Astrocyte of the cerebellum (primary cell): ENCODE results near the gene PLCG1.

Experiments
- DNase-seq: peaks from one replicate; pipeline ENCODE4 v3.0.0-alpha.2; 2011; ENCODE audit warnings: low read depth
- H3K4me3 ChIP-seq: 2 replicates; pipeline ENCODE4 v1.5.1; 2011; ENCODE audit warnings: mild to moderate bottlenecking, low read depth, low read length, moderate library complexity
- in situ Hi-C: cut with HindIII; loops from 2 replicates; pipeline ENCODE4 v1.10.0; 2017; ENCODE audit warnings: low sequenced_read_pairs
- TF ChIP-seq, protein P1 (sequence below): IDR thresholded peaks from 2 replicates; pipeline ENCODE4 v1.5.1; 2012; ENCODE audit warnings: low read length, low read depth, moderate library complexity, mild to moderate bottlenecking; ENCODE audit errors: missing control alignments

Gene PLCG1

DNA sequence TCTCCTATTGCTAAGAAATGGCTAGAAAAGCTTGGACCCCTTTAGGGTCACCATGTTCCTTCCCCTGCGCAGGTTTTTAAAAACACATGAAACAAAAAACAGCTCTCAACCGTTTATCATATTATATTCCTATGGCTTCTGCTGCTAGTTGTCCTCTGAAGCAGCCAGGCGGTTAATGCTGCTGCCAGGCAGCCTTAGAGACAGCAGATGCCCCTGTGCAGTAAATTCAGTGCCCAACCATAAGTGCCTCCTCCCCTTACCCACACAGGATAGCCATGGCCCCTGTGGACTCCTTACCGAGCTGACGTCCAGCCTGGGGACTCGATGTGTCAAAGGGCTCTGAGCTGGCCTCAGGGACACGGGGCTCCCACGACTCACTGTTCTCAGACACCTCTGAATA lies 64.4 kb downstream of the PLCG1 start:
- in situ Hi-C loops, result no loop called here
- H3K4me3 ChIP-seq, result no peak overlapping the region
- no peak for DNase-seq
- TF ChIP-seq, protein P1, sequence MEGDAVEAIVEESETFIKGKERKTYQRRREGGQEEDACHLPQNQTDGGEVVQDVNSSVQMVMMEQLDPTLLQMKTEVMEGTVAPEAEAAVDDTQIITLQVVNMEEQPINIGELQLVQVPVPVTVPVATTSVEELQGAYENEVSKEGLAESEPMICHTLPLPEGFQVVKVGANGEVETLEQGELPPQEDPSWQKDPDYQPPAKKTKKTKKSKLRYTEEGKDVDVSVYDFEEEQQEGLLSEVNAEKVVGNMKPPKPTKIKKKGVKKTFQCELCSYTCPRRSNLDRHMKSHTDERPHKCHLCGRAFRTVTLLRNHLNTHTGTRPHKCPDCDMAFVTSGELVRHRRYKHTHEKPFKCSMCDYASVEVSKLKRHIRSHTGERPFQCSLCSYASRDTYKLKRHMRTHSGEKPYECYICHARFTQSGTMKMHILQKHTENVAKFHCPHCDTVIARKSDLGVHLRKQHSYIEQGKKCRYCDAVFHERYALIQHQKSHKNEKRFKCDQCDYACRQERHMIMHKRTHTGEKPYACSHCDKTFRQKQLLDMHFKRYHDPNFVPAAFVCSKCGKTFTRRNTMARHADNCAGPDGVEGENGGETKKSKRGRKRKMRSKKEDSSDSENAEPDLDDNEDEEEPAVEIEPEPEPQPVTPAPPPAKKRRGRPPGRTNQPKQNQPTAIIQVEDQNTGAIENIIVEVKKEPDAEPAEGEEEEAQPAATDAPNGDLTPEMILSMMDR, result no peak

DNA sequence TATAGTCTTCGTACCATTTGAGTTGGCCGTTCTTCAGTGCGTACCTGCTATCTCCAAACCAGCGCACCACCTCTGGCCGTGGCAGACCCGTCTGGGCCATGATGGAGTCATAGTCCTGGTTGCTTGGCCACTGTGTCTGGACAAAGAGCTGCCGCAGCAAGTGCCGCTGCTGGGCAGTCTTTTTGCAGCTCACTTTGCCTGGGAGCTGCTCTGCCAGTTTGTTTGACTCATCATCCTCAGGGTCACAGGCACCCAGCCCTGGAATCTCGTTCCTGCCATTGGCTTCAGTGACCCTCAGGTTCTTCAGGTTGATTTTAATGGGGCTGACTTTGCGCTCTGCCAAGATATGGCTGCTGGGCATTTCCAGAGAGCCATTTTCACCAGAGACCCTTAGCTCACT lies 65.1 kb downstream of the PLCG1 start:
- in situ Hi-C loops, result no loop called here
- TF ChIP-seq, protein P1, result no peak
- DNase-seq, result no peak
- no peak overlapping the region for H3K4me3 ChIP-seq

DNA sequence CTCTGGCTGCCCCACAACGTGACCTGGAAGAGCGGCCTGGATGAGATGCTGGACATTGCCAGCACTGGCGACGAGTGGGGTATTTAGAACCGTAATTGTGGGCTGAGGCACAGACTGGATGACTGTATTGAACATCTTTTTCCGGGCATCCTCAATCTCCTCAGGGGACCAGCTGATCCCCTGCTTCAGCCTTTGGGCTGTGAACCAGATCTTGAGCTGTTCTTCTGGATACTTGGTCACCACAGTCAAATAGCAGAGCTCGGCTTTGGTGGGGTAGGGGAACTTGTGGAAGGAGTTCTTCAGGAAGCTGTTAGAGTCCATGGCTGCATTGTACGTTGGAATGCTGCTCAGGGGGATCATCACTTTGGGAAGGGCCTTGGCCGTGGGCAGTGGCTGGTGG lies 66.3 kb downstream of the PLCG1 start:
- in situ Hi-C loops, result no loop called here
- TF ChIP-seq, protein P1, result no peak
- no peak overlapping the region for H3K4me3 ChIP-seq
- DNase-seq, result no peak

DNA sequence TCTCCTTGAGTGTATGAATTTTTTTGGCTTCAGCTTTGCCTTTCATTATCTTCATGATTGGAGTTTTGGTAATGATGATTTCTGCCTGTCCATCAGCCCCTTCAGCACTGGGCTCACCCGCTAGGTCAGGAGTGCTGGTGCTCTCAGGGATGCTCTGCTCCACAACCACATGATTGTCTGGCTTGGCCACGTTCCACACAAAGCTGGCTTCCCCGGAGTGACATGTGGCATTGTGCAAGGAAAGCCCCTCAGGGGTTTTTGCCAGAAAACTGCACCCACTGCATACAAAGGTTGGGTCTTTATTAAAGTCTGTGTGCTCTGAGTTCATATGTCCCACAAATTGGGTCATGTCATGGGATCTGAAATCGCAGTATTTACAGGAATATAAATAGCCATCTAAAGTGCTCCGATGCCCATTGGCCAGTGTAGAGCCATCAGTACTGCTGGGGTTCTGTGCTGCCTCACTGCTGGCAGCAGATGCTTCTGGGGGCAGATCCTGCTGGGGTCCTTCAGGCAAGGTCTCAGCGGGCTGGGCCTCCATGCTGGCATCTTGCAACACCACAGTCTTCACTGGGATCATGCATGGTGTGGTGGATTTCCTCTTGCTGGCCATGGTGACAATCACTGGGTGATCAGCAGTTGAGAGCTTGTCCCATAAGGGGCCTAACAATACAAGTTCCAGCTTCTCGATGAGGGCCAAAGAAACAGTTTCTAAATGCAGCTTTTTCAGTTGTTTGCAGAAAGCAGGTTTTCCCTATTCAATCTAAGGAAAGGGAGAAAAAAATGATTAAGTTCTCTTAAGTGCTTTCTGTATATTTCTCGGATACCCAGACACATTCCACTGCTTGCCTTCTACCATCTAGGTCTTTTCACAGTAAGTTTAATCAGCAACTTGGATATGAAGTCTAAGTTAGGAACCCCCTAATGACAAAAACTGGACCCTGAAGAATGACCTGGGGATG lies 67.2 kb downstream of the PLCG1 start:
- no peak overlapping the region for H3K4me3 ChIP-seq
- no peak for DNase-seq
- TF ChIP-seq, protein P1, result no peak
- in situ Hi-C loops, result no loop called here

DNA sequence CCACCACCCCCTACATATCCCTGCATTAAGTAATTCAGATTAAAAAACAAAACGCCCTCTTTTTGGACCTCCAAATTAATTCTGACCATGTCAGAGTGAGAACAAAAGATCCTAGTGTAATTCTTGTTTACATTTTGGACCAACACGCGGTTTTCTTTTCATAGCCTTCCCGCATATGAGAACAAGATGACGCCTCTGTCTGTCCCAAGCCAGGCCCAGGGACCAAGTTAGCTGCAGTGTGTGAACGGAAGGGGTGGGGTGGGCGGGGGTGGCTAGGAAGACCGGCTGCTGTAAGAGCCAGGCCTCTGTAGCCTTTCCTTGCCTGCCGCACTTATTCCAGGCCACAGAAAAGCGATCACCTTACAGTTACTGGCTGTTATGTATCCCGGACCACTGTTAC lies 68.0 kb downstream of the PLCG1 start:
- in situ Hi-C loops, result no loop called here

DNA sequence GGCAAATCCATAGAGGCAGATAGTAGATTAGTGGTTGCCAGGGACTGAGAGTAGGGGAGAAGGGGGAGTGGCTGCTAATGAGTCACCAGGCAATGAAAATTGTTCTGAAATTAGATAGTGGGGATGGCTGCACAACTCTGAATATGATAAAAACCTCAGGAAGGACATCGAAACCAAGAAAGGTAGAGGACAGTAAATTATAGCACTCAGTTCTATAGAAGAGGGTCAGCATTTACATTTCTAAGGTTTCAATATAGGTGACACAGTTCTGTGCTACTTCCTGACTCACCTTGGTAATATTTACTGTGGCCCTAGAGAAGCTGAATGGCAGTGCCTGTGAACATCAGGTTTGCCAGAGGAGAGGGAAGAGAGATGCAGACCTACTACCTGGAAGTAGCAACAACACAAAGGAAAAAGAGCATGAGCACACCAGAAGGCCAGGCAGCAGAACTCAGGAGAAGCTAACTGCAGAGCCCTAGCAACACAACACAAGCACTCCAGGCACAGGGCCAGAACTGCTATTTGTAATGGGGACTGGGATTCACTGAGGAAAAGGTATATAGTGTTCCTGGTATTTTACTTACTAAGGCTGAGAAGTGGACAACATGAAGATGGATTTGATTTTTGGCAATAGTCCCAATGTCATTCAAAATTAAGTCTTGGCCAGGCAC lies 75.9 kb downstream of the PLCG1 start:
- no peak overlapping the region for H3K4me3 ChIP-seq
- TF ChIP-seq, protein P1, result no peak
- no peak for DNase-seq
- in situ Hi-C loops, result no loop called here

More for the DNA sequence above, 68.0 kb downstream of the PLCG1 start:
- no peak for DNase-seq
- TF ChIP-seq, protein P1, result no peak
- H3K4me3 ChIP-seq, result no peak overlapping the region
